GDM1 (cell line): Measurements from ENCODE around the gene ARHGAP45.

Experiments
- DNase-seq: peaks from one replicate; lab custom pipeline; 2025; lab: John Stamatoyannopoulos, UW

ARHGAP45 gene

GRCh38 chr19:1054102-1055027, 12.6 kb upstream of the ARHGAP45 start:
- no peak for DNase-seq

GRCh38 chr19:1055028-1055425, 11.9 kb upstream of the ARHGAP45 start:
- no peak for DNase-seq

- DNase-seq, result no peak
Observed at GRCh38 chr19:1055886-1056620, 10.9 kb upstream of the ARHGAP45 start.

GRCh38 chr19:1057176-1057855, 9.7 kb upstream of the ARHGAP45 start:
- peak; percentile 54 for DNase-seq

GRCh38 chr19:1058112-1058511, 8.9 kb upstream of the ARHGAP45 start:
- DNase-seq, result no peak

GRCh38 chr19:1060689-1061088, 6.3 kb upstream of the ARHGAP45 start:
- DNase-seq, result no peak

GRCh38 chr19:1061987-1062386, 5.0 kb upstream of the ARHGAP45 start:
- no peak for DNase-seq

GRCh38 chr19:1062387-1063029, 4.5 kb upstream of the ARHGAP45 start:
- no peak for DNase-seq

GRCh38 chr19:1063030-1063908, 3.7 kb upstream of the ARHGAP45 start:
- DNase-seq, result peak; percentile 53

- no peak for DNase-seq
Observed at GRCh38 chr19:1063909-1064660, 2.9 kb upstream of the ARHGAP45 start.

GRCh38 chr19:1064661-1065605, 2.0 kb upstream of the ARHGAP45 start:
- DNase-seq, result peak; percentile 65

- no peak for DNase-seq
Observed at GRCh38 chr19:1065606-1066109, 1.3 kb upstream of the ARHGAP45 start.

- DNase-seq, result no peak
Observed at GRCh38 chr19:1066251-1066747, 668 bp upstream of the ARHGAP45 start.

GRCh38 chr19:1067341-1067957, 482 bp downstream of the ARHGAP45 start:
- DNase-seq, result no peak

GRCh38 chr19:1068009-1069001, 1.3 kb downstream of the ARHGAP45 start:
- peak; percentile 28 for DNase-seq

- peak; percentile 89 for DNase-seq
Observed at GRCh38 chr19:1069009-1069779, 2.2 kb downstream of the ARHGAP45 start.
